Effector memory CD8-positive, alpha-beta T cell (primary cell): ENCODE results near the gene BCL2L2.
"Not testable (repeated sequence)": the region's sequence is repeated elsewhere in the genome, so short reads cannot be mapped to it uniquely, and the experiment has no call there.

Experiments
- ATAC-seq: fragments of 150-1000 bp; cut with Tn5 transposase; replicated peaks from 2 replicates; pipeline ENCODE4 v1.10.0; 2021; ENCODE audit warnings: mild to moderate bottlenecking, moderate library complexity
- DNase-seq, 3 experiments: peaks; one replicate each; pipeline ENCODE4 v3.0.0; 2021
- H3K27ac Mint-ChIP-seq, 2 donors: one replicate each; pipeline ENCODE4 v1.8.0; 2022; ENCODE audit warnings: mild to moderate bottlenecking in 2 of 2, mixed read lengths in 2 of 2, moderate library complexity in 2 of 2
- H3K27me3 Mint-ChIP-seq, 2 donors: one replicate each; pipeline ENCODE4 v1.8.0; 2022; ENCODE audit warnings: mixed read lengths in 2 of 2
- H3K36me3 Mint-ChIP-seq: one replicate; pipeline ENCODE4 v1.8.0; 2022; ENCODE audit warnings: mild to moderate bottlenecking, moderate library complexity, mixed read lengths; ENCODE audit not compliant: insufficient read depth
- H3K4me1 Mint-ChIP-seq, 2 donors: one replicate each; pipeline ENCODE4 v1.8.0; 2022; ENCODE audit warnings: low read depth in 2 of 2, mixed read lengths in 2 of 2
- H3K4me3 Mint-ChIP-seq, 2 donors: one replicate each; pipeline ENCODE4 v1.8.0; 2022; ENCODE audit warnings: mild to moderate bottlenecking in 2 of 2, mixed read lengths in 2 of 2, moderate library complexity in 2 of 2
- H3K9me3 Mint-ChIP-seq, 2 donors: one replicate each; pipeline ENCODE4 v1.8.0; 2022; ENCODE audit warnings: mixed read lengths in 2 of 2
- total RNA-seq, 9 experiments: gene quantifications; one replicate each; lab custom pipeline; 2026; lab: John Stamatoyannopoulos, UW

BCL2L2 gene
- 0.34 to 4.0 (median 0.67) reads per million in 9 experiments for total RNA-seq

- ATAC-seq (no peak), DNase-seq (no peak)
- H3K36me3 Mint-ChIP-seq = peaks cover 21% of the 10 kb centered on the region
- peaks cover 33 to 50% of the 10 kb centered on the region in 2 donors for H3K27me3 Mint-ChIP-seq
- no peaks in the 10 kb centered on the region for H3K9me3 Mint-ChIP-seq
- no peak within 1 kb of the TSS for H3K4me3 Mint-ChIP-seq
- peak within 1 kb of the TSS in 1 of 2 donors; percentile 39 for H3K27ac Mint-ChIP-seq
- peaks cover 5 to 8% of the 10 kb centered on the region in 2 donors for H3K4me1 Mint-ChIP-seq
Observed at GRCh38 chr14:23306412-23307145, at the start of gene BCL2L2. Gene BCL2L2 (plus strand): TSS chr14:23306833. CDS start chr14:23307768, 935 bp downstream.

DNA sequence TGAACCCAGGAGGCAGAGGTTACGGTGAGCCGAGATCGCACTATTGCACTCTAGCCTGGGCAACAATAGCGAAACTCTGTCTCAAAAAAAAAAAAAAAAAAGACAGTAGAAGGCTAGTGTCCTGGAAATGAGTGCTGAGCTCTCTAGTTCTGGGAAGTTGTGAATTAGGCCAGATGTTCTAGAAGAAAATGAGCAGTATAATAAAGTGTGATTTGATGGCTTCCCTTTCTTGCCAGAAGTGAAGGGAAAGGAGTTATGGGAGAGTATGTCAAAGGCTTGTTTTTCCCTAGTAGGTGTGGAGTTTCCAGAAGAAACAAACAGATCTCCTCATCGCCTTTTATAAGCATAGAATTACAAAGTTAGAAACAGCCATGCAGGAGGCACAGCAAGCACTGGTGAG is 48.4 kb upstream of the BCL2L2 start:
- no peaks in the 10 kb centered on the region for H3K9me3 Mint-ChIP-seq
- H3K27me3 Mint-ChIP-seq = peaks cover 63 to 66% of the 10 kb centered on the region in 2 donors
- H3K27ac Mint-ChIP-seq = no peak overlapping the region
- no peak for DNase-seq
- H3K4me3 Mint-ChIP-seq = no peak overlapping the region
- H3K4me1 Mint-ChIP-seq = no peaks in the 10 kb centered on the region
- no peaks in the 10 kb centered on the region for H3K36me3 Mint-ChIP-seq
- no peak for ATAC-seq

DNA sequence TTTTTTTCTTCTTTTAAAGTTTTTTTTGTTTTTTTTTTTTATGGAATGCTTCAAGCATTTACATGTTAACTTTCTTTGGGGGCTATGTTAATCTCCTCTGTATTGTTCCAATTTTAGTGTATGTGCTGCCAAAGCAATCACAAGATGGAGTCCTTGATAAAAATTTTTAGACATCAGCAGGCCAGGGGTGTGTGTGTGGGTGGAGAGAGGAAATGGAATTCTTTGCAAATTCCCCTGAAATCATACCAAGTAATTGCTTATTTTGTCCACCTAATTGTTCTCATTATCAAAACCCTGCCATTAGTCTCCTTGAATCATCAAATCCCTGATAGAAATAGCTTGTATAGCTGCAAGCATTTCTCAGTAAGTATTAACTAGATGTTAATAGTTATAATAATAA is 47.2 kb upstream of the BCL2L2 start:
- no peak for ATAC-seq
- H3K36me3 Mint-ChIP-seq = no peaks in the 10 kb centered on the region
- no peaks in the 10 kb centered on the region for H3K9me3 Mint-ChIP-seq
- DNase-seq = no peak
- H3K27ac Mint-ChIP-seq = no peak overlapping the region
- peaks cover 64 to 72% of the 10 kb centered on the region in 2 donors for H3K27me3 Mint-ChIP-seq
- H3K4me3 Mint-ChIP-seq = no peak overlapping the region
- H3K4me1 Mint-ChIP-seq = no peaks in the 10 kb centered on the region

GRCh38 chr14:23260849-23261248 is 45.8 kb upstream of the BCL2L2 start:
- not testable (repeated sequence) for H3K4me1 Mint-ChIP-seq, DNase-seq, H3K9me3 Mint-ChIP-seq, ATAC-seq, H3K27ac Mint-ChIP-seq, H3K36me3 Mint-ChIP-seq, H3K4me3 Mint-ChIP-seq
- peaks cover 71 to 86% of the 10 kb centered on the region in 2 donors for H3K27me3 Mint-ChIP-seq

- H3K36me3 Mint-ChIP-seq = peaks cover 3% of the 10 kb centered on the region
- no peaks in the 10 kb centered on the region for H3K9me3 Mint-ChIP-seq
- H3K4me1 Mint-ChIP-seq = no peaks in the 10 kb centered on the region
- ATAC-seq (no peak), DNase-seq (no peak)
- H3K4me3 Mint-ChIP-seq = no peak overlapping the region
- H3K27ac Mint-ChIP-seq = no peak overlapping the region
- H3K27me3 Mint-ChIP-seq = peaks cover 16 to 30% of the 10 kb centered on the region in 2 donors
Observed at GRCh38 chr14:23269193-23269592, 37.4 kb upstream of the BCL2L2 start.

- H3K4me1 Mint-ChIP-seq = peaks cover 0 to 8% of the 10 kb centered on the region in 2 donors
- H3K4me3 Mint-ChIP-seq = no peak overlapping the region
- H3K36me3 Mint-ChIP-seq = peaks cover 3% of the 10 kb centered on the region
- no peaks in the 10 kb centered on the region for H3K27me3 Mint-ChIP-seq
- peak overlapping the region in 1 of 2 donors; percentile 3 for H3K27ac Mint-ChIP-seq
- no peaks in the 10 kb centered on the region for H3K9me3 Mint-ChIP-seq
- no peak for ATAC-seq
- DNase-seq = no peak
Observed at GRCh38 chr14:23275412-23275811, 31.2 kb upstream of the BCL2L2 start.

DNA sequence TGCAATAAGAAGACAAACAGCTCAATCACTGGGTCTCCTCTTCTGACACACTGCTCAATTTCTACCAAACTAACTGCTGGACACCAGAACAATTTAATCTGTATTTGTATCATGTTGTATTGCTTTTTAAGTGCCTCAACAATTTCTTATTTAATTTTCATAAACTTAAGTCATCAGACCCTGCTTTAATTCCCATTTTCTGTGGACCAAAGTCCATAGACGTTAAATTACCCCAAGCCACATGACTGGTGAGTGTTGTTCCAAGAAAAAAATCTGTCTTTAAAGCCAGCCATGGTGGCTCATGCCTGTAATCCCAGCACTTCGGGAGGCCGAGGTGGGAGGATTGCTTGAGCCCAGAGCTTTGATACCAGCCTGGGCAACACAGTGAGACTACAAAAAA is 29.4 kb upstream of the BCL2L2 start:
- no peaks in the 10 kb centered on the region for H3K9me3 Mint-ChIP-seq
- peaks cover 5% of the 10 kb centered on the region for H3K36me3 Mint-ChIP-seq
- no peak for DNase-seq
- H3K4me1 Mint-ChIP-seq = peaks cover 0 to 8% of the 10 kb centered on the region in 2 donors
- H3K4me3 Mint-ChIP-seq = no peak overlapping the region
- no peak for ATAC-seq
- no peaks in the 10 kb centered on the region for H3K27me3 Mint-ChIP-seq
- no peak overlapping the region for H3K27ac Mint-ChIP-seq

GRCh38 chr14:23277928-23278327 is 28.7 kb upstream of the BCL2L2 start:
- not testable (repeated sequence) for H3K27me3 Mint-ChIP-seq, H3K9me3 Mint-ChIP-seq, H3K36me3 Mint-ChIP-seq, H3K4me1 Mint-ChIP-seq, ATAC-seq, H3K27ac Mint-ChIP-seq, DNase-seq, H3K4me3 Mint-ChIP-seq

DNA sequence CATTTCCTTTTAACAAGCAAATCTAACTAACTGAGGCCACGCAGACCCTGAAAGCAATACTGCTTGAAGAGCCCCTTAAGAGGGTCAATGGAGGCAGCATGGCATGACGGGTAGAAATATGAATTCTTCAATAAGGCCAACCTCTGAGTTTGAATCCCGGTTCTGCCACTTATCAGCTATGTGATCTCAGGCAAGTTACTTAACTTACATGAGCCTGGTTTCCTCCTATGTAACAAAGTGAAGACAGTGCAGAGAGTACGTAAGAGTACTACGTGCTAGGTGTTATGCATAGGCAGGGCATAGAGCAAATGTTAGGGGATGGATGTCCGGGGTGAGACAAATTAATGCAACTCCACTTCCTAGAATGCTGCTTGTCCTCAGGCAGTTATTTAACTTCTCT is 25.4 kb upstream of the BCL2L2 start:
- ATAC-seq (no peak), DNase-seq (no peak)
- Mint-ChIP-seq H3K27ac (no peak overlapping the region), H3K4me1 (peaks cover 16 to 20% of the 10 kb centered on the region in 2 donors), H3K4me3 (no peak overlapping the region), H3K9me3 (no peaks in the 10 kb centered on the region), H3K27me3 (no peaks in the 10 kb centered on the region), H3K36me3 (peaks cover 9% of the 10 kb centered on the region)

DNA sequence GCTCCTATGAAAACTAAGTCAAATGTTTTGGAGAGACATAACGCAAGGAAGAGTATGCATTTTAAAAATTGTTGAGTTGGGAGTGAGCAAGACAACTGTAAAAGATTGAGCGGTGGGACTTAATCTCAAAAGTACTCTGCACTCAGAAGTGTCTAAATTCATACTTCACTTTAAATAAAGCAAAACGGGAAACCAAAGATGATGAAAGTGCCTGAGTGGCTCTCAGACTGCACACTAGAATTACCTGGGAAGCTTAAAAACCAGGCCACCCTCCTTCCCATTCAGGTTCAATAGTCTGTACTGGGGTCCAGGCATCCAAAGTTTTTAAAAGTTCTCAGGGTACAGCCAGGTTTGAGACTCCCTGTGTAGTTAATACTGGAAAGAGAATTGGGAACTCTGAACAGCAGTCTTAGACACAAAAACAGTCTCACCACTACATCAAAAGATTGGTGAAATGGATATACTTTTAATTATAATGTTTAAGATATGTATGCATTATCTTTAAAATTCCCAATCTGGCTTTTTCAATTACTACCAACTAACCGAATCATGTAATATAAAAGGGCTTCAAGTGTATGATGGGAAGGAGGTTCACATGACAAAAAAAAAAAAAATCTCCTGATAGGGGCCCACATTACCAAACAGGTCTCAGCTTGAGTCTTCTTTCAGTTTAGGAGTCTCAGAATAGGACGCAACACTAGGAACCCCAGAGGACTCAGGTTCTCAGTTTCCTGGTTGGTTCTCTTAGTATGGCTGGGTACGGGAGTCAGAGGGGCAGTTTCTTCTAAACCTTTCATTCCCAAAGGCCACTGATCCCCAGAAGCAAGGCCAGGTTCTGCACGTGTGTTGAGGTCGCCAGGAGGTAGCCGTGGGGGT is 21.7 kb upstream of the BCL2L2 start:
- ATAC-seq (no peak), DNase-seq (no peak)
- H3K4me1 Mint-ChIP-seq = peaks cover 16 to 19% of the 10 kb centered on the region in 2 donors
- H3K27ac Mint-ChIP-seq = peak overlapping the region; percentile 91 to 93
- peaks cover 12% of the 10 kb centered on the region for H3K36me3 Mint-ChIP-seq
- no peaks in the 10 kb centered on the region for H3K9me3 Mint-ChIP-seq
- H3K27me3 Mint-ChIP-seq = no peaks in the 10 kb centered on the region
- peak overlapping the region; percentile 92 to 97 for H3K4me3 Mint-ChIP-seq

- no peaks in the 10 kb centered on the region for H3K9me3 Mint-ChIP-seq
- H3K27ac Mint-ChIP-seq = peak overlapping the region; percentile 91 to 93
- DNase-seq = no peak
- H3K27me3 Mint-ChIP-seq = no peaks in the 10 kb centered on the region
- peaks cover 11% of the 10 kb centered on the region for H3K36me3 Mint-ChIP-seq
- H3K4me1 Mint-ChIP-seq = peaks cover 16 to 19% of the 10 kb centered on the region in 2 donors
- peak overlapping the region; percentile 92 to 97 for H3K4me3 Mint-ChIP-seq
- peak; percentile 26 for ATAC-seq
Observed at GRCh38 chr14:23285530-23286019, 21.1 kb upstream of the BCL2L2 start.

GRCh38 chr14:23286020-23286901 is 20.4 kb upstream of the BCL2L2 start, which contains the start of gene HOMEZ:
Gene HOMEZ (minus strand): TSS chr14:23286132. CDS start chr14:23285952, 180 bp downstream.
- ATAC-seq = peak; percentile 96

More at GRCh38 chr14:23286020-23286901, 20.4 kb upstream of the BCL2L2 start, which contains the start of gene HOMEZ:
- H3K9me3 Mint-ChIP-seq = no peaks in the 10 kb centered on the region
- peaks cover 6% of the 10 kb centered on the region for H3K36me3 Mint-ChIP-seq
- peak within 1 kb of the TSS; percentile 91 to 93 for H3K27ac Mint-ChIP-seq
- DNase-seq = peak; percentile 94 to 96 (median 96)
- H3K4me3 Mint-ChIP-seq = peak within 1 kb of the TSS; percentile 92 to 97
- H3K27me3 Mint-ChIP-seq = no peaks in the 10 kb centered on the region
- H3K4me1 Mint-ChIP-seq = peaks cover 16 to 19% of the 10 kb centered on the region in 2 donors
